Measurements from ENCODE around the gene STING1.
"Not testable (repeated sequence)": the region's sequence is repeated elsewhere in the genome, so short reads cannot be mapped to it uniquely, and the experiment has no call there.

The STING1 gene

DNA sequence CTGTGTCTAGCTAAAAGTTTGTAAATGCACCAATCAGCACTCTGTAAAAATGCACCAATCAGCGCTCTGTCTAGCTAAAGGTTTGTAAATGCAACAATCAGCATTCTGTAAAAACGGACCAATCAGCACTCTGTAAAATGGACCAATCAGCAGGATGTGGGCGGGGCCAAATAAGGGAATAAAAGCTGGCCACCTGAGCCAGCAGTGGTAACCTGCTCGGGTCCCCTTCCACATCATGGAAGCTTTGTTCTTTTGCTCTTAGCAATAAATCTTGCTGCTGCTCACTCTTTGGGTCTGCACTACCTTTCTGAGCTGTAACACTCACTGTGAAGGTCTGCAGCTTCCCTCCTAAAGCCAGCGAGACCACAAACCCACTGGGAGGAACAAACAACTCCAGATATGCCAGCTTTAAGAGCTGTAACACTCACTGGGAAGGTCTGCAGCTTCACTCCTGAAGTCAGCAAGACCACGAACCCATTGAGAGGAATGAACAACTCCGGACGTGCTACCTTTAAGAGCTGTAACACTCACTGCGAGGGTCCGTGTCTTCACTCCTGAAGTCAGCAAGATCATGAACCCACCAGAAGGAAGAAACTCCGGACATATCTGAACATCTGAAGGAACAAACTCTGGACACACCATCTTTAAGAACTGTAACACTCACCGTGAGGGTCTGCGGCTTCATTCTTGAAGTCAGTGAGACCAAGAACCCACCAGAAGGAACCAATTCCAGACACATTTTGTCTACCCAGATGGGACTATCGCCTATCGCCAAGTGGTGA, 20.7 kb upstream of the STING1 start:
- not testable (repeated sequence) for H3K27me3 ChIP-seq (replicated peaks; ENCODE audit: control insufficient read depth, insufficient read depth, low read length, poor library complexity, severe bottlenecking); H3K9me3 ChIP-seq (ENCODE audit: control insufficient read depth, low read length); H3K4me1 ChIP-seq (ENCODE audit: control insufficient read depth, insufficient read depth, low read length, poor library complexity, severe bottlenecking); H3K4me3 ChIP-seq (ENCODE audit: insufficient read depth, low read depth, low read length, poor library complexity, severe bottlenecking); H3K36me3 ChIP-seq (ENCODE audit: control insufficient read depth, insufficient read depth, low read length); DNase-seq; H3K27ac ChIP-seq (ENCODE audit: insufficient read depth, low read length, poor library complexity, severe bottlenecking)

DNA sequence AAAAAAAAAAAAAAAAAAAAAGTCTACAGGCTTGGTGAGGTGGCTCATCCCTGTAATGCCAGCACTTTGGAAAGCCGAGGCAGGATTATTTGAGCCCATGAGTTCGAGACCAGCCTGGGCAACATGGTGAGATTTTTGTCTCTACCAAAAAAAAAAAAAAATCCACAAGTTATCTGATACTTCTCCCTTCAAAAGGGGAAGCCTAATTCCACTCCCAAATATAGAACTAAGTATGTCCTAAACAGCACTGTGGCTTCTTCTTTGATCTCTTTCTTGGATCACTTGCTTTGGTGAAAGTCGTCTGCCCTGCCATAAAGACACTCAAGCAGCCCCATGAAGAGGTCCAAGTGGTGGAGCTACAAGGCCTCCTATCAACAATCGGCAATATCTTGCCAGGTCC, 18.8 kb upstream of the STING1 start:
- no peak overlapping the region for H3K4me3 ChIP-seq (ENCODE audit: insufficient read depth, low read depth, low read length, poor library complexity, severe bottlenecking)
- H3K9me3 ChIP-seq (ENCODE audit: control insufficient read depth, low read length), result no peaks in the 10 kb centered on the region
- H3K27me3 ChIP-seq (replicated peaks; ENCODE audit: control insufficient read depth, insufficient read depth, low read length, poor library complexity, severe bottlenecking), result no peaks in the 10 kb centered on the region
- H3K36me3 ChIP-seq (ENCODE audit: control insufficient read depth, insufficient read depth, low read length), result no peaks in the 10 kb centered on the region
- DNase-seq, result no peak
- H3K4me1 ChIP-seq (ENCODE audit: control insufficient read depth, insufficient read depth, low read length, poor library complexity, severe bottlenecking), result no peaks in the 10 kb centered on the region
- no peak overlapping the region for H3K27ac ChIP-seq (ENCODE audit: insufficient read depth, low read length, poor library complexity, severe bottlenecking)

DNA sequence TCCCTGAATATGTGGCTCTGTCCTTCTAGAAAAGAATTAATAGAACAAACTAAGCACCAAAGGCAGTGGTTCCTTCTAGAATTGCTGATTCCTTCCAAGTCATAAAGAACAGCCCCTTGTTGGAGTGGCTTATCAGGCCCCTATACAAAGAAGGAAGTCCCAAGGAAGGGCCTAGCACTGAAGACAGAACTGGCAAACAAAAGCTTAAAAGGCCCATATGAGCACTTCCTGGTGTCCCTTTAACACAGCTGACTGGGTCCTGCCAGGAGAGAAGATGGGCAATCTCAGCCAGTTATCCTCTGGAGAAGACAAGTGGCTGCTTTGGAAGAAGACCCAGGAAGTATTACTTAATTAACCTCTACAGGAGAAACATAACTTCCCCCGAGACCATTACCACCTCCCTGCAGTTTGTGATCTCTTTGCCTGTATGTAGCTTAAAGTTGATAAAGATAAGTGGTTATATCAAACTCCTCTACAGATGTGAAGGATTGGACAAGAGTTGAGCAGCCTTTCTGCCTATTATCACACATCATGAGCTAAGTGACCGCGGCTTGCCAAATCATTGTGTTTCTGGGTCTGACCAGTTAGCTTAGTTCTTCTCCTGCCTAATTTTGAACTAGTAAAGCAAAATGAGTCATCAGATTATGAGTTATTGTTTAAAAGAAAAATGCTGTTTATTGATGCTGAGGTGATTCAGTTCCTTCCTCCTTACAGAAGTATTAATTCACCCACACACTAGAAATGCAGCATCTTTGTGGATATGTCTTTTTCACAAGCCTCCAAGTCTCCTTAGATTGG, 13.3 kb upstream of the STING1 start:
- DNase-seq, result no peak
- Histone ChIP-seq H3K9me3 (ENCODE audit: control insufficient read depth, low read length) (no peaks in the 10 kb centered on the region), H3K4me3 (ENCODE audit: insufficient read depth, low read depth, low read length, poor library complexity, severe bottlenecking) (no peak overlapping the region), H3K27ac (ENCODE audit: insufficient read depth, low read length, poor library complexity, severe bottlenecking) (no peak overlapping the region), H3K36me3 (ENCODE audit: control insufficient read depth, insufficient read depth, low read length) (no peaks in the 10 kb centered on the region), H3K27me3 (replicated peaks; ENCODE audit: control insufficient read depth, insufficient read depth, low read length, poor library complexity, severe bottlenecking) (no peaks in the 10 kb centered on the region), H3K4me1 (ENCODE audit: control insufficient read depth, insufficient read depth, low read length, poor library complexity, severe bottlenecking) (no peaks in the 10 kb centered on the region)

DNA sequence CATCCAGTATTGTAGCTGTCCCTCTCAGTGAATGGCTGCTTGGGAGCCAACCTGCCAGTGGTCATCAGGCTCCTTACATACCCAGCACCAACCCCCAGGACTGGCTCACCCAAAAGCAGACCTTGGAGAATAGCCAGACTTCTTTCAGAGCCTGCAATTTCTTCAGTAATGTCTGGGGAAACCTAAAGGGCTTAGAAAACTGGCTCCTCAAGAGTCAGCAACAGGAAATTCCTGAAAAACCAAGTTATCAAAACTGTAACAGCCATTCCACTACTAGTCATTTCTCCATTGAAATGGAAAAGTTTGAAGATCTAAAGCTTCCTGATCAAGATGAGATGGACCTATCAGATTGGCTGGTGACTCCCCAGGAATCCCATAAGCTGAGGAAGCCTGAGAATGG, 12.3 kb upstream of the STING1 start:
- Histone ChIP-seq H3K27ac (ENCODE audit: insufficient read depth, low read length, poor library complexity, severe bottlenecking) (no peak overlapping the region), H3K27me3 (replicated peaks; ENCODE audit: control insufficient read depth, insufficient read depth, low read length, poor library complexity, severe bottlenecking) (no peaks in the 10 kb centered on the region), H3K4me1 (ENCODE audit: control insufficient read depth, insufficient read depth, low read length, poor library complexity, severe bottlenecking) (no peaks in the 10 kb centered on the region), H3K4me3 (ENCODE audit: insufficient read depth, low read depth, low read length, poor library complexity, severe bottlenecking) (no peak overlapping the region), H3K9me3 (ENCODE audit: control insufficient read depth, low read length) (no peaks in the 10 kb centered on the region), H3K36me3 (ENCODE audit: control insufficient read depth, insufficient read depth, low read length) (no peaks in the 10 kb centered on the region)
- no peak for DNase-seq

DNA sequence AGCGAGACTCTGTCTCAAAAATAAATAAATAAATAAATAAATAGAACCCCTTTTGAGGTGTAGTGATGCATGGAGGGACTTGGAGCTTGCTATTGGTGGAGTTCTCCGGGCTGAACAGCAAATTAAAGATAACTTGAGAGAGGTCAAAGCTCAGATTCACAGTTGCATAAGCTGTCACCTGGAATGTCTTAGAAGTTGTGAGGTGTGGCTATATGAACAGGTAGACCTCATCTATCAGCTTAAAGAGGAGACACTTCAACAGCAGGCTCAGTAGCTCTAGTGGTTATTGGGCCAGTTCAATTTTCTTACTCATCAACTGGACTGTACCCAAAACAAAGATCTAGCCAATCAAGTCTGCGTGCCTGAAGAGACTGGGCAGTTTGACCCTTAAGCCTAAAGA, 11.7 kb upstream of the STING1 start:
- Histone ChIP-seq H3K9me3 (ENCODE audit: control insufficient read depth, low read length) (no peaks in the 10 kb centered on the region), H3K4me3 (ENCODE audit: insufficient read depth, low read depth, low read length, poor library complexity, severe bottlenecking) (no peak overlapping the region)
- no peak for DNase-seq

DNA sequence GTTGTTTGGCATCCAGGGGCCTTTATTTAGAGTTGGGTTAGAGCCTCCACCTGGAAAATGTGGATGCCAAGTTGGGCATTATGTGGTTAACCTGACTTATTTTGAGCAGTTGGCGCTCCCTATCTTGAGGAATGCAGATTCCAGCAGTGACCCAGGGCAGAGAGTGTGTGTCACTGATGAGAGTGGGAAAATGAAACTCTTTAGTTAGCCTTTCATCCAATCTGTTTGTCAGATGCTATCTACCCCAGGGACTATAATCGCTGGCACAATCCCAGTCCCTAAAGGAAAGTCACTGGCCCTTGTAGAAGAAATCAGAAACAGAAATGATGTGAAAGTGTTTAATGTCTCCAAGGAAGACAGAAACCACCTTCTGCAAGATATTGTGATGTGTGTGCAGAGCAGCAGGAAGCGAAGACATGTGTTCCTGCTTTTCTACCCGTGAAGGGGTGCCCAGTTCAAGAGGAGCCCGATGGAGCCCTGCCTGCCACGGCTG, 10.2 kb upstream of the STING1 start:
- Histone ChIP-seq H3K4me3 (ENCODE audit: insufficient read depth, low read depth, low read length, poor library complexity, severe bottlenecking) (no peak overlapping the region), H3K27ac (ENCODE audit: insufficient read depth, low read length, poor library complexity, severe bottlenecking) (no peak overlapping the region), H3K4me1 (ENCODE audit: control insufficient read depth, insufficient read depth, low read length, poor library complexity, severe bottlenecking) (peaks cover 4% of the 10 kb centered on the region), H3K27me3 (replicated peaks; ENCODE audit: control insufficient read depth, insufficient read depth, low read length, poor library complexity, severe bottlenecking) (no peaks in the 10 kb centered on the region), H3K36me3 (ENCODE audit: control insufficient read depth, insufficient read depth, low read length) (no peaks in the 10 kb centered on the region), H3K9me3 (ENCODE audit: control insufficient read depth, low read length) (no peaks in the 10 kb centered on the region)
- DNase-seq, result no peak

More for the DNA sequence above, 11.7 kb upstream of the STING1 start:
- Histone ChIP-seq H3K27me3 (replicated peaks; ENCODE audit: control insufficient read depth, insufficient read depth, low read length, poor library complexity, severe bottlenecking) (no peaks in the 10 kb centered on the region), H3K4me1 (ENCODE audit: control insufficient read depth, insufficient read depth, low read length, poor library complexity, severe bottlenecking) (no peaks in the 10 kb centered on the region), H3K36me3 (ENCODE audit: control insufficient read depth, insufficient read depth, low read length) (no peaks in the 10 kb centered on the region), H3K27ac (ENCODE audit: insufficient read depth, low read length, poor library complexity, severe bottlenecking) (no peak overlapping the region)

DNA sequence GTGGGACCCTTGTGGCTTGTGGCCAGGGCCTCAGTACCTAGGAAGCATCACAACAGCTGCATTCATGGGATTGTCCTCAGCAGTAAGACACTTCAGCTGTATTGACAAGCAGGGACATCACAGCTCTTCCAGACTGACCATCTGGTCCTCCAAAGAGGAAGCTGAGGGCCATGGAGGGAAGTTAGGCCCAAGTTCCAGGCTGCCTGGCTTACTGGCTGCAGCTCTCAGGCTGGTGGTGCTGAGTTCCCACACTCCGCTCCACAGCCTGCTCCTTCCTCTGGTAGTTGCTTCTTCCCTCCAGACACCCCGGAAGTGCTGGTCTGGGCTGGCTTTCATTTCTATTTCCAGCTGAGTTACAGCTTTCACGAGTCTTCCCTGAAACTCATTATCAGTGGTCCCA, 5.7 kb upstream of the STING1 start:
- Histone ChIP-seq H3K9me3 (ENCODE audit: control insufficient read depth, low read length) (no peaks in the 10 kb centered on the region), H3K4me1 (ENCODE audit: control insufficient read depth, insufficient read depth, low read length, poor library complexity, severe bottlenecking) (peaks cover 6% of the 10 kb centered on the region), H3K27me3 (replicated peaks; ENCODE audit: control insufficient read depth, insufficient read depth, low read length, poor library complexity, severe bottlenecking) (no peaks in the 10 kb centered on the region), H3K36me3 (ENCODE audit: control insufficient read depth, insufficient read depth, low read length) (no peaks in the 10 kb centered on the region), H3K27ac (ENCODE audit: insufficient read depth, low read length, poor library complexity, severe bottlenecking) (no peak overlapping the region), H3K4me3 (ENCODE audit: insufficient read depth, low read depth, low read length, poor library complexity, severe bottlenecking) (no peak overlapping the region)
- DNase-seq, result no peak

DNA sequence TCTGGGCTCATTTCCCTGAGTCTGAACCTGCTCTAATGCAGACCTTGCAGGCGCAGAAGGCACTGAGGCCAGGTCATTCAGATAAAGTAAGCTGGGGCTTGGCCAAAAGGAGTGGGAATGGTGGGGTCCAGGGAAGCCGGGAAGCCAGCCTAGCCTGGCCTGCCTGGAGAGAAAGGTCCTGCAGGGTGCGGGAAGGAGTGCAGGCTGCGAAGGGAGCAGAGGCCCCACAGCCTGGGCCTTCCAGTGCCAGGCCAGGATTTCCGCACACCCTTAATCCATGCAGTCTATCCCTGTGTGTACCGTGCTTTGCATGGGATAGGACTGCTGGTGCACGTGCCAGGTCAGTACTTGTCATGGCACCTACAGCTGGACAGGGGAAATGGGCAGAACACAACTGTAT, 3.6 kb upstream of the STING1 start:
- Histone ChIP-seq H3K27me3 (replicated peaks; ENCODE audit: control insufficient read depth, insufficient read depth, low read length, poor library complexity, severe bottlenecking) (no peaks in the 10 kb centered on the region), H3K27ac (ENCODE audit: insufficient read depth, low read length, poor library complexity, severe bottlenecking) (no peak overlapping the region), H3K4me1 (ENCODE audit: control insufficient read depth, insufficient read depth, low read length, poor library complexity, severe bottlenecking) (peaks cover 16% of the 10 kb centered on the region), H3K4me3 (ENCODE audit: insufficient read depth, low read depth, low read length, poor library complexity, severe bottlenecking) (no peak overlapping the region), H3K9me3 (ENCODE audit: control insufficient read depth, low read length) (no peaks in the 10 kb centered on the region), H3K36me3 (ENCODE audit: control insufficient read depth, insufficient read depth, low read length) (no peaks in the 10 kb centered on the region)
- no peak for DNase-seq

DNA sequence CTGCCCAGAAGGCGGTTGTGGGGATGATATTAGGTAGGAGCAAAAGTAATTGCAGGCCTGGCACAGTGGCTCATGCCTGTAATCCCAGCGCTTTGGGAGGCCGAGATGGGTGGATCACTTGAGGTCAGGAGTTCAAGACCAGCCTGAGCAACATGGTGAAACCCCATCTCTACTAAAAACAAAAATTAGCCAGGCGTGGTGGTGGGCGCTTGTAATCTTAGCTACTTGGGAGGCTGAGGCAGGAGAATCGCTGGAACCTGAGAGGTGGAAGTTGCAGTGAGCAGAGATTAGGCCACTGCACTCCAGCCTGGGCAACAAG, 291 bp upstream of the STING1 start:
- peaks cover 12% of the 10 kb centered on the region for H3K36me3 ChIP-seq (ENCODE audit: control insufficient read depth, insufficient read depth, low read length)
- H3K27me3 ChIP-seq (replicated peaks; ENCODE audit: control insufficient read depth, insufficient read depth, low read length, poor library complexity, severe bottlenecking); DNase-seq; H3K9me3 ChIP-seq (ENCODE audit: control insufficient read depth, low read length): not testable (repeated sequence)
- H3K4me3 ChIP-seq (ENCODE audit: insufficient read depth, low read depth, low read length, poor library complexity, severe bottlenecking), result peak overlapping the region; percentile 58
- H3K27ac ChIP-seq (ENCODE audit: insufficient read depth, low read length, poor library complexity, severe bottlenecking), result peak overlapping the region; percentile 84
- peaks cover 31% of the 10 kb centered on the region for H3K4me1 ChIP-seq (ENCODE audit: control insufficient read depth, insufficient read depth, low read length, poor library complexity, severe bottlenecking)

DNA sequence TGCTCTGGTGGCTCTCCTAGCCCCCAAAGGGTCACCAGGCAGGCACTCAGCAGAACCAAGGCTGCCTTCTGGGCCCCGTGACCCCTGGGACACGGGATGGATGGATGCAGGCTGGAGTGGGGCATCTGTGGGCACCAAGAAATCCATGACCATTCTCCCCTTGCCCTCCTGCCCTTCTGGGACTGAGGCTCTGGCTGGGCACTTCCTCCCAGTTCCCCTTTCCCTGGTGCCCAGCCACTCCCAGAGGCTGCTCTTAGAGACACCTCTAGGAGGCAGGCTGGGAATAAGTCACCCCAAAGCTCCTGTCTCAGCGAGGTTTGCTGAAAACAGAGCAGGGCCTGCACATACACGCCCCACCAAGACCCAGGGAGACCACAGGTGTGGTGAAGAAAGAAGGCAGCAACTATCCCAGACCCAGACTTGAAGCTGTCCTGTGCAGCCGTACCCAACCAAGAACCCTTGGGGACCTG, 943 bp downstream of the STING1 start:
- peaks cover 31% of the 10 kb centered on the region for H3K4me1 ChIP-seq (ENCODE audit: control insufficient read depth, insufficient read depth, low read length, poor library complexity, severe bottlenecking)
- no peaks in the 10 kb centered on the region for H3K27me3 ChIP-seq (replicated peaks; ENCODE audit: control insufficient read depth, insufficient read depth, low read length, poor library complexity, severe bottlenecking)
- no peaks in the 10 kb centered on the region for H3K9me3 ChIP-seq (ENCODE audit: control insufficient read depth, low read length)
- peaks cover 23% of the 10 kb centered on the region for H3K36me3 ChIP-seq (ENCODE audit: control insufficient read depth, insufficient read depth, low read length)
- DNase-seq, result no peak
- H3K4me3 ChIP-seq (ENCODE audit: insufficient read depth, low read depth, low read length, poor library complexity, severe bottlenecking), result peak overlapping the region; percentile 58
- peak overlapping the region; percentile 84 for H3K27ac ChIP-seq (ENCODE audit: insufficient read depth, low read length, poor library complexity, severe bottlenecking)

Measured in effector memory CD4-positive, alpha-beta T cell (primary cell).